Duodenal mucosa (tissue), 2 donors: ENCODE results near the gene DRC7.
"Not testable (repeated sequence)": the region's sequence is repeated elsewhere in the genome, so short reads cannot be mapped to it uniquely, and the experiment has no call there.

ENCODE experiments used
- H3K27ac ChIP-seq: one replicate; pipeline ENCODE4 v1.7.0; 2013; ENCODE audit warnings: low read depth, low read length
- H3K27me3 ChIP-seq, 2 donors: one replicate each; pipeline ENCODE4 v1.7.0; 2013; ENCODE audit warnings: low read length in 2 of 2, control low read depth in 1 of 2; ENCODE audit not compliant: insufficient read depth in 2 of 2, control insufficient read depth in 1 of 2
- H3K36me3 ChIP-seq, 2 donors: one replicate each; pipeline ENCODE4 v1.7.0; 2013; ENCODE audit warnings: low read length in 2 of 2, control low read depth in 1 of 2; ENCODE audit not compliant: insufficient read depth in 2 of 2, control insufficient read depth in 1 of 2
- H3K4me1 ChIP-seq, 2 donors: one replicate each; pipeline ENCODE4 v1.7.0; 2013; ENCODE audit warnings: low read length in 2 of 2, control low read depth in 1 of 2; ENCODE audit not compliant: insufficient read depth in 2 of 2, control insufficient read depth in 1 of 2
- H3K4me3 ChIP-seq, 2 donors: one replicate each; pipeline ENCODE4 v1.7.0; 2013; ENCODE audit warnings: low read length in 2 of 2, low read depth in 1 of 2
- H3K9ac ChIP-seq, 2 donors: one replicate each; pipeline ENCODE4 v1.7.0; 2013; ENCODE audit warnings: low read length in 2 of 2, low read depth in 1 of 2
- H3K9me3 ChIP-seq, 2 donors: one replicate each; pipeline ENCODE4 v1.7.0; 2013; ENCODE audit warnings: low read length in 2 of 2, control low read depth in 1 of 2; ENCODE audit not compliant: control insufficient read depth in 1 of 2

The DRC7 gene

GRCh38 chr16:57725151-57725550 lies 30.5 kb downstream of the DRC7 start:
- H3K36me3 ChIP-seq, result no peaks in the 10 kb centered on the region

GRCh38 chr16:57725554-57725953 lies 30.9 kb downstream of the DRC7 start:
- no peaks in the 10 kb centered on the region for H3K27me3 ChIP-seq
- H3K4me1 ChIP-seq, result no peaks in the 10 kb centered on the region
- H3K36me3 ChIP-seq, result no peaks in the 10 kb centered on the region
- no peaks in the 10 kb centered on the region for H3K9me3 ChIP-seq
- no peak overlapping the region for H3K27ac ChIP-seq
- no peak overlapping the region for H3K4me3 ChIP-seq
- no peak overlapping the region for H3K9ac ChIP-seq

More at GRCh38 chr16:57725151-57725550, 30.5 kb downstream of the DRC7 start:
- no peak overlapping the region for H3K4me3 ChIP-seq
- no peak overlapping the region for H3K27ac ChIP-seq
- H3K9me3 ChIP-seq, result no peaks in the 10 kb centered on the region
- no peaks in the 10 kb centered on the region for H3K27me3 ChIP-seq
- H3K9ac ChIP-seq, result no peak overlapping the region
- no peaks in the 10 kb centered on the region for H3K4me1 ChIP-seq

- no peaks in the 10 kb centered on the region for H3K4me1 ChIP-seq
Observed at GRCh38 chr16:57725976-57726375, 31.4 kb downstream of the DRC7 start.

GRCh38 chr16:57726433-57726947 lies 31.9 kb downstream of the DRC7 start:
- Histone ChIP-seq H3K9ac (no peak overlapping the region), H3K9me3 (no peaks in the 10 kb centered on the region), H3K4me1 (no peaks in the 10 kb centered on the region), H3K27me3 (no peaks in the 10 kb centered on the region), H3K4me3 (no peak overlapping the region), H3K27ac (no peak overlapping the region), H3K36me3 (no peaks in the 10 kb centered on the region)

More at GRCh38 chr16:57725976-57726375, 31.4 kb downstream of the DRC7 start:
- H3K36me3 ChIP-seq, result no peaks in the 10 kb centered on the region
- no peak overlapping the region for H3K9ac ChIP-seq
- H3K27me3 ChIP-seq, result no peaks in the 10 kb centered on the region
- no peak overlapping the region for H3K4me3 ChIP-seq
- H3K9me3 ChIP-seq, result no peaks in the 10 kb centered on the region
- H3K27ac ChIP-seq, result no peak overlapping the region

GRCh38 chr16:57727610-57728009 lies 33.0 kb downstream of the DRC7 start:
- no peaks in the 10 kb centered on the region for H3K4me1 ChIP-seq
- H3K27me3 ChIP-seq, result no peaks in the 10 kb centered on the region
- no peak overlapping the region for H3K9ac ChIP-seq
- no peak overlapping the region for H3K27ac ChIP-seq
- H3K36me3 ChIP-seq, result no peaks in the 10 kb centered on the region
- H3K9me3 ChIP-seq, result no peaks in the 10 kb centered on the region
- no peak overlapping the region for H3K4me3 ChIP-seq

- Histone ChIP-seq H3K27me3 (no peaks in the 10 kb centered on the region), H3K4me3 (no peak overlapping the region), H3K36me3 (no peaks in the 10 kb centered on the region), H3K4me1 (no peaks in the 10 kb centered on the region), H3K9ac (no peak overlapping the region), H3K9me3 (no peaks in the 10 kb centered on the region), H3K27ac (no peak overlapping the region)
Observed at GRCh38 chr16:57728336-57729181, 34.0 kb downstream of the DRC7 start.

GRCh38 chr16:57729182-57729484 lies 34.5 kb downstream of the DRC7 start:
- Histone ChIP-seq H3K36me3 (no peaks in the 10 kb centered on the region), H3K27me3 (no peaks in the 10 kb centered on the region), H3K4me3 (no peak overlapping the region), H3K9me3 (no peaks in the 10 kb centered on the region), H3K27ac (no peak overlapping the region), H3K4me1 (peaks cover 0 to under 1% of the 10 kb centered on the region in 2 donors), H3K9ac (no peak overlapping the region)

- not testable (repeated sequence) for H3K4me1 ChIP-seq, H3K27ac ChIP-seq, H3K27me3 ChIP-seq
Observed at GRCh38 chr16:57729852-57730251, 35.2 kb downstream of the DRC7 start.

GRCh38 chr16:57730771-57731730 lies 36.4 kb downstream of the DRC7 start:
- Histone ChIP-seq H3K9ac (no peak overlapping the region), H3K27me3 (no peaks in the 10 kb centered on the region), H3K4me3 (no peak overlapping the region), H3K4me1 (peaks cover 5 to 8% of the 10 kb centered on the region in 2 donors), H3K36me3 (no peaks in the 10 kb centered on the region), H3K27ac (no peak overlapping the region), H3K9me3 (no peaks in the 10 kb centered on the region)

More at GRCh38 chr16:57729852-57730251, 35.2 kb downstream of the DRC7 start:
- H3K9me3 ChIP-seq, H3K36me3 ChIP-seq, H3K9ac ChIP-seq, H3K4me3 ChIP-seq: not testable (repeated sequence)

- no peaks in the 10 kb centered on the region for H3K9me3 ChIP-seq
- no peak overlapping the region for H3K4me3 ChIP-seq
- H3K27me3 ChIP-seq, result no peaks in the 10 kb centered on the region
- no peak overlapping the region for H3K9ac ChIP-seq
- H3K27ac ChIP-seq, result no peak overlapping the region
- no peaks in the 10 kb centered on the region for H3K36me3 ChIP-seq
- H3K4me1 ChIP-seq, result peaks cover 15 to 18% of the 10 kb centered on the region in 2 donors
Observed at GRCh38 chr16:57732037-57732436, 37.4 kb downstream of the DRC7 start.
